H9 (cell line): Measurements from ENCODE around the gene CACNA2D4. TPM values are rescaled to one million over a fixed set of nuclear protein-coding genes. Genes with fewer than 3 reads are reported as not detected.

Experiments used
- DNase-seq: peaks from one replicate; pipeline ENCODE4 v3.0.0-alpha.2; 2017
- H2AFZ ChIP-seq: one replicate; pipeline ENCODE4 v1.6.1; 2013; ENCODE audit warnings: mild to moderate bottlenecking, low read length, control low read depth, moderate library complexity
- H2AK5ac ChIP-seq: 2 replicates; pipeline ENCODE4 v1.6.1; 2013; ENCODE audit warnings: low read length, control low read depth, mixed read lengths; ENCODE audit not compliant: insufficient read length
- H2BK120ac ChIP-seq: one replicate; pipeline ENCODE4 v1.6.1; 2013; ENCODE audit warnings: low read depth, mild to moderate bottlenecking, low read length, control low read depth, inconsistent platforms; ENCODE audit not compliant: poor library complexity, severe bottlenecking
- H2BK12ac ChIP-seq: 2 replicates; pipeline ENCODE4 v1.6.1; 2013; ENCODE audit warnings: low read length, control low read depth, mixed read lengths, low read depth; ENCODE audit not compliant: insufficient read length
- H2BK15ac ChIP-seq: 2 replicates; pipeline ENCODE4 v1.6.1; 2013; ENCODE audit warnings: low read depth, low read length, control low read depth
- H2BK20ac ChIP-seq: one replicate; pipeline ENCODE4 v1.6.1; 2013; ENCODE audit warnings: low read depth, mild to moderate bottlenecking, low read length, control low read depth, inconsistent platforms; ENCODE audit not compliant: poor library complexity, severe bottlenecking
- H2BK5ac ChIP-seq: 2 replicates; pipeline ENCODE4 v1.6.1; 2013; ENCODE audit warnings: low read length, control low read depth, mixed read lengths; ENCODE audit not compliant: insufficient read length
- H3K14ac ChIP-seq: 2 replicates; pipeline ENCODE4 v1.6.1; 2013; ENCODE audit warnings: low read length, control low read depth; ENCODE audit not compliant: insufficient read depth
- H3K18ac ChIP-seq: 2 replicates; pipeline ENCODE4 v1.6.1; 2013; ENCODE audit warnings: low read depth, mild to moderate bottlenecking, mixed read lengths, low read length, control low read depth; ENCODE audit not compliant: insufficient read length
- H3K23ac ChIP-seq: 2 replicates; pipeline ENCODE4 v1.6.1; 2013; ENCODE audit warnings: low read length, control low read depth, mixed read lengths, low read depth; ENCODE audit not compliant: insufficient read length
- H3K23me2 ChIP-seq: 2 replicates; pipeline ENCODE4 v1.6.1; 2013; ENCODE audit warnings: low read depth, mild to moderate bottlenecking, mixed read lengths, low read length, control low read depth; ENCODE audit not compliant: insufficient read length, poor library complexity, severe bottlenecking
- H3K27ac ChIP-seq: 2 replicates; pipeline ENCODE4 v1.5.1; 2013; ENCODE audit warnings: low read length, control low read depth, mixed read lengths, low read depth; ENCODE audit not compliant: insufficient read length
- H3K27me3 ChIP-seq: 2 replicates; pipeline ENCODE4 v1.6.1; 2013; ENCODE audit warnings: low read length, control low read depth, inconsistent platforms; ENCODE audit not compliant: insufficient read depth
- H3K4ac ChIP-seq: 2 replicates; pipeline ENCODE4 v1.6.1; 2013; ENCODE audit warnings: low read depth, mild to moderate bottlenecking, control low read depth, inconsistent platforms, low read length, moderate library complexity
- H3K4me1 ChIP-seq: 2 replicates; pipeline ENCODE4 v1.6.1; 2013; ENCODE audit warnings: low read length, control low read depth, inconsistent platforms; ENCODE audit not compliant: insufficient read depth
- H3K4me2 ChIP-seq: 2 replicates; pipeline ENCODE4 v1.6.1; 2013; ENCODE audit warnings: low read length, control low read depth, mixed read lengths; ENCODE audit not compliant: insufficient read length, insufficient read depth
- H3K56ac ChIP-seq: 2 replicates; pipeline ENCODE4 v1.6.1; 2013; ENCODE audit warnings: low read depth, mild to moderate bottlenecking, mixed read lengths, low read length, control low read depth; ENCODE audit not compliant: insufficient read length
- H3K79me1 ChIP-seq: 2 replicates; pipeline ENCODE4 v1.6.1; 2013; ENCODE audit warnings: low read depth, mild to moderate bottlenecking, moderate library complexity, low read length, control low read depth, inconsistent platforms; ENCODE audit not compliant: insufficient read depth, poor library complexity, severe bottlenecking
- H3K79me2 ChIP-seq: 2 replicates; pipeline ENCODE4 v1.6.1; 2013; ENCODE audit warnings: low read length, control low read depth, inconsistent platforms; ENCODE audit not compliant: insufficient read depth
- H3K9ac ChIP-seq: 2 replicates; pipeline ENCODE4 v1.6.1; 2013; ENCODE audit warnings: low read length, control low read depth, mixed read lengths; ENCODE audit not compliant: insufficient read length; ENCODE audit errors: extremely low read depth
- H3K9me3 ChIP-seq: one replicate; pipeline ENCODE4 v1.6.1; 2013; ENCODE audit warnings: low read depth, low read length, inconsistent platforms; ENCODE audit not compliant: control insufficient read depth
- H3T11ph ChIP-seq: one replicate; pipeline ENCODE4 v1.6.1; 2013; ENCODE audit warnings: mild to moderate bottlenecking, low read length, control low read depth, inconsistent platforms
- H4K20me1 ChIP-seq: one replicate; pipeline ENCODE4 v1.6.1; 2013; ENCODE audit not compliant: control insufficient read depth, insufficient read length, insufficient read depth
- H4K5ac ChIP-seq: 2 replicates; pipeline ENCODE4 v1.6.1; 2013; ENCODE audit warnings: low read depth, mild to moderate bottlenecking, mixed read lengths, low read length, control low read depth; ENCODE audit not compliant: insufficient read length
- H4K8ac ChIP-seq: replicated peaks from 2 replicates; pipeline ENCODE4 v1.6.1; 2013; ENCODE audit warnings: low read length, control low read depth, mixed read lengths, low read depth; ENCODE audit not compliant: insufficient read length
- H4K91ac ChIP-seq: 2 replicates; pipeline ENCODE4 v1.6.1; 2013; ENCODE audit warnings: low read depth, mild to moderate bottlenecking, moderate library complexity, mixed read lengths, low read length, control low read depth; ENCODE audit not compliant: insufficient read length
- H3K27ac Mint-ChIP-seq, 3 experiments: 2 replicates in 2 of 3; 3 replicates in 1 of 3; pipeline ENCODE4 v1.8.0; 2020 to 2021; ENCODE audit warnings: mixed read lengths in 3 of 3, mild to moderate bottlenecking in 1 of 3, moderate library complexity in 1 of 3
- H3K27me3 Mint-ChIP-seq: 2 replicates; pipeline ENCODE4 v1.8.0; 2021; ENCODE audit warnings: low read depth, mild to moderate bottlenecking, moderate library complexity, mixed read lengths
- H3K36me3 Mint-ChIP-seq, 3 experiments: 2 replicates in 2 of 3; 3 replicates in 1 of 3; pipeline ENCODE4 v1.8.0; 2020 to 2021; ENCODE audit warnings: low read depth in 3 of 3, mixed read lengths in 3 of 3; ENCODE audit not compliant: insufficient read depth in 1 of 3
- H3K4me1 Mint-ChIP-seq, 2 experiments: 2 replicates each; pipeline ENCODE4 v1.8.0; 2020; ENCODE audit warnings: mixed read lengths in 2 of 2
- H3K4me3 Mint-ChIP-seq, 2 experiments: 2 replicates in 1 of 2; 3 replicates in 1 of 2; pipeline ENCODE4 v1.8.0; 2020 to 2021; ENCODE audit warnings: mild to moderate bottlenecking in 2 of 2, mixed read lengths in 2 of 2, moderate library complexity in 1 of 2
- H3K9me3 Mint-ChIP-seq, 2 experiments: 2 replicates in 1 of 2; 3 replicates in 1 of 2; pipeline ENCODE4 v1.8.0; 2020; ENCODE audit warnings: mild to moderate bottlenecking in 2 of 2, mixed read lengths in 2 of 2, moderate library complexity in 1 of 2
- CTCF ChIP-seq: fragments of 200-600 bp; sonication (generic); conservative IDR thresholded peaks from 3 replicates; pipeline ENCODE4 v1.8.0; 2021; ENCODE audit warnings: antibody characterized with exemption, mild to moderate bottlenecking
- WGBS: extraction: QIAGEN DNeasy Blood & Tissue Kit; methylation state at CpG from one replicate; pipeline ENCODE4 v1.1.7; 2013; ENCODE audit warnings: missing lambda C conversion rate, low lambda C conversion rate, mixed read lengths; ENCODE audit not compliant: insufficient read length; ENCODE audit errors: extremely low coverage; 5-methylcytosine and 5-hydroxymethylcytosine counted together
- total RNA-seq: library from RNA; stranded (reverse); gene quantifications from 2 replicates; pipeline ENCODE4 v1.2.1, GENCODE V29; 2021

CACNA2D4 gene
- total RNA-seq, 1 experiment from 2014 or later: 0.79 TPM

- H3K4me3 Mint-ChIP-seq: no peak overlapping the region
- Histone ChIP-seq H3K4me1 (no peaks in the 10 kb centered on the region), H4K91ac (no peak overlapping the region), H3K14ac (no peak overlapping the region), H4K5ac (no peak overlapping the region), H2BK5ac (no peak overlapping the region), H3T11ph (no peak overlapping the region), H3K27me3 (peaks cover 10% of the 10 kb centered on the region; the same call in 1 of the 2 replicates), H2BK15ac (no peak overlapping the region), H2BK12ac (no peak overlapping the region), H4K20me1 (no peaks in the 10 kb centered on the region), H3K4ac (no peak overlapping the region), H3K18ac (no peak overlapping the region), H2BK20ac (no peak overlapping the region), H3K23me2 (no peaks in the 10 kb centered on the region), H2AFZ (no peak overlapping the region), H3K23ac (no peak overlapping the region), H2AK5ac (no peak overlapping the region), H3K9me3 (no peaks in the 10 kb centered on the region), H3K4me2 (no peak overlapping the region), H3K79me1 (no peaks in the 10 kb centered on the region), H4K8ac (no peak overlapping the region), H2BK120ac (no peak overlapping the region), H3K27ac (no peak overlapping the region), H3K56ac (no peak overlapping the region), H3K79me2 (no peaks in the 10 kb centered on the region), H3K9ac (no peak overlapping the region)
- H3K36me3 Mint-ChIP-seq: no peaks in the 10 kb centered on the region
- no peak for TF ChIP-seq CTCF
- no peak overlapping the region for H3K27ac Mint-ChIP-seq
- WGBS: no CpG with 5 or more reads among the region's 14 CpGs
- peaks cover 5 to 40% of the 10 kb centered on the region in 2 experiments for H3K4me1 Mint-ChIP-seq
- DNase-seq: no peak
- peaks cover 34% of the 10 kb centered on the region for H3K27me3 Mint-ChIP-seq
- no peaks in the 10 kb centered on the region for H3K9me3 Mint-ChIP-seq
These were observed 92.9 kb downstream of the CACNA2D4 start for GRCh38 chr12:1825382-1826102.
